H1 (cell line): ENCODE results near the gene TMEM131L. TPM values are rescaled to one million over a fixed set of nuclear protein-coding genes. Genes with fewer than 3 reads are reported as not detected.

Experiments
- CTBP2 ChIP-seq: IDR thresholded peaks from 2 replicates; pipeline ENCODE4 v1.7.0; 2011; ENCODE audit warnings: borderline replicate concordance, mild to moderate bottlenecking, moderate library complexity, mixed read lengths, low read length; ENCODE audit not compliant: insufficient read depth, insufficient read length
- EP300 ChIP-seq, 2 experiments: IDR thresholded peaks; 1 replicate in 1 of 2; 2 replicates in 1 of 2; pipeline ENCODE4 v1.6.1; 2011 to 2012; ENCODE audit warnings: low read depth in 2 of 2, low read length in 2 of 2, mild to moderate bottlenecking in 2 of 2, borderline replicate concordance in 1 of 2, inconsistent platforms in 1 of 2, moderate library complexity in 1 of 2
- SIN3A ChIP-seq, 2 experiments: IDR thresholded peaks in 1 of 2; conservative IDR thresholded peaks in 1 of 2; 2 replicates each; pipeline ENCODE4 v1.6.1; 2011 to 2012; ENCODE audit warnings: low read length in 2 of 2, improper control_type of control experiment in 1 of 2, low read depth in 1 of 2, mild to moderate bottlenecking in 1 of 2
- SIX5 ChIP-seq: IDR thresholded peaks from 2 replicates; pipeline ENCODE4 v1.6.1; 2011; ENCODE audit warnings: mild to moderate bottlenecking, low read depth, low read length
- polyA plus RNA-seq, 7 experiments: library from polyadenylated mRNA; depleted of rRNA in 3 of 7; stranded (reverse) in 5 of 7; unstranded in 2 of 7; fragments of >200 nt in 5 of 7; fragments of 200-250 nt in 2 of 7; gene quantifications; 1 replicate in 5 of 7; 2 replicates in 1 of 7; 4 replicates in 1 of 7; pipeline versions ENCODE4 v1.2.1 to v1.2.3, GENCODE V29; 2011 to 2013; ENCODE audit warnings: missing spikeins in 2 of 7, mixed read lengths in 2 of 7
- total RNA-seq: library from RNA; stranded (reverse); fragmentation: NEBNext Ultra II Directional; extraction: Animal tissue kit (Norgen Biotek cat#: 25700); gene quantifications from 2 replicates; pipeline ENCODE4 v1.2.1, GENCODE V29; 2021

Gene TMEM131L
- total and polyA plus RNA-seq, 2 of the 8 experiments (the other 6 are each of a cell fraction or from before 2014, with no cell fraction given), result 14.3 to 26.1 TPM

DNA sequence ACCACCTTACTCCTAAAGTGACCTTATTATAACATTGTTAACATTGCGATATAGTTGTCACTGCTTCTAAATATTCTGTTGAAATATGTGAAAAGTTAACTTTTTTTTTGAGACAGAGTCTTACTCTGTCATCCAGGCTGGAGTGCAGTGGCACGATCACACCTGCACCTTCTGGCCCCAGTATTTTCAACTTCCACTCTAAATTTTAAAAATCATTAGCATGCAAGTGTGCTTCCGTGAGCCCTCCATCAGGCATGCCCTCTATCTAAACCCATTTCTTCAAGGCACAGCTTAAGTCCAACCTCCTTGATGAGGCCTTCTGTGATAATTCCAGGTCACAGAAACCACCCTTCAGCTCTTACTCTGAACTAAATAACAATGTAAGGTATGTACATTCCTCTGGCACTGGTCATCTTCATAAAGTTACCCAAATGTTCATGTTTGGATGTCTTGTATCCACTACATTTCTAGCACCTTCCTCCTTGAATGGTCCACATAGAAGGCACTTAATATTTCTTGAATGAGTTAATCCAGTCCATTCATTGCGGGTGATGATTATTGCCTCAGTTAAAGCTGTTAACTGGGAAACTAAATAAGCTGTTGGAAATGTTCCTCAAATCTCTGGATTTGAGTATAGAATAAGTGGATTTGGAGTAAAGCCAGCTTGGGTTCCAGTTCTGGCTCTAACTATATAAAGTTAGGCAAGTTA, 38.6 kb upstream of the TMEM131L start (continued):
- TF ChIP-seq SIX5 (no peak), CTBP2 (no peak), EP300 (IDR thresholded peaks at IDR 0.05; ENCODE audit: borderline replicate concordance in 1 of 2, low read depth in 2 of 2, low read length in 2 of 2) (no peak), SIN3A (conservative IDR thresholded peaks at IDR 0.05 in 1 of 2, IDR thresholded peaks at IDR 0.05 in 1 of 2; ENCODE audit: low read depth in 1 of 2, low read length in 2 of 2) (no peak)
